ENCODE measurements around the gene RELA. TPM values are rescaled to one million over a fixed set of nuclear protein-coding genes. Genes with fewer than 3 reads are reported as not detected.

The RELA gene
- total and polyA plus RNA-seq, 5 experiments from 2014 or later = 38.4 to 184 (median 69.8) TPM

DNA sequence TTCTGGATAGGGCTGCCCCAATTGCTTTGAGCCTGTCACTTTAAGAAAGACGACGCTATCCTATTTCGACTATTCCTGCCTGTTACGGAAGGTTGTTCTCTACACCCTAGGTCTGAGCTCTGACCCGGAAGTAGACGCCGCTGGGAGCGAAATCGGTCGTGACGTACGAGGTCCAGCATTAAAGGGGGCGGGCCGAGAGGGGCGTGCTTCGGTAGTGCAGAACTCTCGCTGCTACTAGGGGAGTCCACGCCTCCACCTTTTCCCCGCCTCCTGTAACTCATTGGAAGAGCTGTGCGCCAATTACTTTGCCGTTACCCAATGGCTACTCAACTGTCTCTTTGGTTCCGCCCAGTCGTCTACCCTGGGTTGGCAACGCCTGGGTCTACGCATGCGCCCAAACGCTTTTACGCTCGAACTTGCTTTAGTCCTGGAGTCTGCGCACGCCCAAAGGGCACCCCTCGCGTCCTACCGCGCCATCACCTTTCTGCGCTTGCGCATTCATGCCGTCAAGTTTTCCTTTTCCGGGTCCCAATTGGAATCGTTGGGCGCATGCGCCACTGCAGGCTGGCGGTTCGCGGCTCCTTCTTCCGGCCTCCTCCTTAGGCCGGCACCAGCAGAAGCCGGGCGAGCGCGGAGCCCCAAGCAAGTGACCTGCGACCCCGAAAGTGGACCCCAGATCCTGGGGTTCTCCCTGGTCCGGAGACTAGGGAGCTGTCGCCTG, 47.3 kb downstream of the RELA start, which contains the start of gene PCNX3:
Gene PCNX3, plus strand, starts transcription at position 548 of the 721 bp plus-strand sequence. CDS start 536 bp downstream, outside the sequence.
- POLR2A ChIA-PET = interaction anchor here (0.5 to 38.5 kb wide), 44 partner anchors 9 to 1853 kb away, joined by 3 to 1068 read pairs (median 5); partner anchors contain the start of genes BANF1, CCDC85B, CFL1 and EHBP1L1

GRCh38 chr11:65613091-65613928, 49.4 kb downstream of the RELA start:
- peak overlapping the region; percentile 47 to 96 (median 93) for H3K27ac Mint-ChIP-seq
- H3K9me3 Mint-ChIP-seq = no peaks in the 10 kb centered on the region
- peak in 1 of 2 donors; percentile 0 for ATAC-seq
- DNase-seq = peak in 1 of 10 donors; percentile 19
- POLR2A ChIA-PET = interaction anchor here (0.7 to 38.5 kb wide), 16 partner anchors 10 to 803 kb away, joined by 3 to 1068 read pairs (median 4); partner anchors contain the start of genes EHBP1L1, FAM89B, KCNK7 and MUS81
- peaks cover 26 to 63% (median 61%) of the 10 kb centered on the region in 4 donors for H3K4me1 Mint-ChIP-seq
- H3K36me3 Mint-ChIP-seq = peaks cover 0 to 29% (median 1%) of the 10 kb centered on the region in 3 donors
- H3K27me3 Mint-ChIP-seq = peaks cover 0 to 2% (median 0%) of the 10 kb centered on the region in 5 donors
- peak overlapping the region; percentile 86 to 99 (median 94) for H3K4me3 Mint-ChIP-seq

More for the DNA sequence above, 47.3 kb downstream of the RELA start, which contains the start of gene PCNX3:
- Mint-ChIP-seq H3K9me3 (no peaks in the 10 kb centered on the region), H3K27me3 (peaks cover 0 to 2% (median 0%) of the 10 kb centered on the region in 5 donors), H3K4me1 (peaks cover 22 to 55% (median 51%) of the 10 kb centered on the region in 4 donors), H3K36me3 (peaks cover 0 to 32% (median 3%) of the 10 kb centered on the region in 3 donors), H3K4me3 (peak within 1 kb of the TSS; percentile 94 to 99 (median 96)), H3K27ac (peak within 1 kb of the TSS; percentile 94 to 99 (median 97))
- peak; percentile 97 to 100 (median 100) for DNase-seq
- peak; percentile 86 to 89 for ATAC-seq

- peak overlapping the region in 9 of 10 donors; percentile 47 to 96 (median 94) for H3K27ac Mint-ChIP-seq
- no peaks in the 10 kb centered on the region for H3K9me3 Mint-ChIP-seq
- POLR2A ChIA-PET = interaction anchor here (0.7 to 38.5 kb wide), 10 partner anchors 10 to 75 kb away, joined by 3 to 1068 read pairs (median 4); partner anchors contain the start of genes EHBP1L1, FAM89B, KCNK7 and RELA
- peak overlapping the region; percentile 86 to 99 (median 94) for H3K4me3 Mint-ChIP-seq
- peaks cover 26 to 63% (median 61%) of the 10 kb centered on the region in 4 donors for H3K4me1 Mint-ChIP-seq
- ATAC-seq (no peak), DNase-seq (no peak)
- peaks cover 0 to 2% (median 0%) of the 10 kb centered on the region in 5 donors for H3K27me3 Mint-ChIP-seq
- peaks cover 0 to 29% (median 4%) of the 10 kb centered on the region in 3 donors for H3K36me3 Mint-ChIP-seq
Observed at GRCh38 chr11:65612691-65613090, 50.0 kb downstream of the RELA start.

- Mint-ChIP-seq H3K4me3 (peak overlapping the region; percentile 86 to 99 (median 94)), H3K36me3 (peaks cover 0 to 28% (median 6%) of the 10 kb centered on the region in 3 donors), H3K4me1 (peaks cover 26 to 56% (median 55%) of the 10 kb centered on the region in 4 donors), H3K27ac (peak overlapping the region; percentile 78 to 96 (median 94)), H3K9me3 (no peaks in the 10 kb centered on the region), H3K27me3 (peaks cover 0 to 2% (median 0%) of the 10 kb centered on the region in 5 donors)
- no peak for DNase-seq
- ATAC-seq = no peak
- POLR2A ChIA-PET = interaction anchor here (1.3 to 38.5 kb wide), 6 partner anchors 9 to 75 kb away, joined by 3 to 1068 read pairs (median 5); partner anchors contain the start of genes EHBP1L1, FAM89B, RELA and SIPA1
Observed at GRCh38 chr11:65611758-65612603, 50.7 kb downstream of the RELA start.

DNA sequence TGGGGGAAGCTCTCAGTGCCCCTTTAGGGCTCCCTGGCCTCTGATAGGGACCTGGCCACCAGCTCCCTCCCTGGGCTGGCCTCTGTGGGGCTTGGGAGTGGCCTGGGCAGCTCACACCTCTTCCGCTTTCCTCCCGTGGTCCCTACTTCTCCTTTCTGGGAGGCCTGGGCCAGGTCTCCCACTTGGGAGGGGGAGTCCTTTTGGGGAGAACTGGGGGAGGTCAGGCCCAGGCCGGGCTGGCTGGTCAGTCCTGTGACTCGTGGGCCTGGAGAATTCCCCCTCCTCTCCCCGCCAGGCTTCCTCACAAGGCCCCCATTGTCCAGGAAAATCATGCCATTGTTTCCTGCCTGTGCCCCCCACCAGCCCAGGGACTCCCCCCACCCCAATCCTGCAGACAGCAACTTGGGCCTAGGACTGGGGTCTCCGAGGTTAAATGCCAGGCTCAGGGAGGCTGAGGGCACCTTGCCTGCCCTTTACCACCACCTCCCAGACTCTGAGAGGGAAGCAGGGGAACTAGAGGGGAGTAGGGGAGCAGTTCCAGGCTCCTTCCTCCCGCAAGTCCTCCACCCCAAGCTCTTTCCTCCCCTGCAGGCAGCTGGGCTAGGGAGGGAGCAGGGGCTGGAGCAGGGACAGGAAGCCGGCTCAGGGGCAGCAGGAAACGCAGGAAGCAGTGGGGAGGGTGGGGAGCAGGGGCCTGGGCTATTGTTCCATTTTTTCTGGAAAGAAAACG, 51.5 kb downstream of the RELA start:
- H3K36me3 Mint-ChIP-seq = peaks cover 0 to 30% (median 6%) of the 10 kb centered on the region in 3 donors
- peaks cover 21 to 49% (median 47%) of the 10 kb centered on the region in 4 donors for H3K4me1 Mint-ChIP-seq
- ATAC-seq (no peak), DNase-seq (no peak)
- H3K4me3 Mint-ChIP-seq = peak overlapping the region; percentile 20 to 97 (median 62)
- H3K27ac Mint-ChIP-seq = peak overlapping the region; percentile 19 to 96 (median 79)
- POLR2A ChIA-PET = interaction anchor here (1.2 to 38.5 kb wide), 4 partner anchors 11 to 41 kb away, joined by 4 to 1068 read pairs (median 28); partner anchors contain the start of genes EHBP1L1, FAM89B, RELA and SIPA1
- no peaks in the 10 kb centered on the region for H3K9me3 Mint-ChIP-seq
- peaks cover 0 to 2% (median 0%) of the 10 kb centered on the region in 5 donors for H3K27me3 Mint-ChIP-seq

- POLR2A ChIA-PET = interaction anchor here (0.5 to 38.5 kb wide), 5 partner anchors 10 to 350 kb away, joined by 3 to 1068 read pairs (median 4); partner anchors contain the start of genes RELA and SIPA1
- Mint-ChIP-seq H3K36me3 (peaks cover 0 to 38% (median 6%) of the 10 kb centered on the region in 3 donors), H3K9me3 (no peaks in the 10 kb centered on the region), H3K4me3 (peak overlapping the region in 8 of 10 donors; percentile 14 to 96 (median 41)), H3K27ac (peak overlapping the region; percentile 19 to 96 (median 84)), H3K27me3 (no peaks in the 10 kb centered on the region), H3K4me1 (peaks cover 21 to 47% (median 46%) of the 10 kb centered on the region in 4 donors)
- ATAC-seq (no peak), DNase-seq (no peak)
Observed at GRCh38 chr11:65610404-65610803, 52.3 kb downstream of the RELA start.

GRCh38 chr11:65609665-65610064, 53.1 kb downstream of the RELA start:
- peaks cover 21 to 47% (median 44%) of the 10 kb centered on the region in 4 donors for H3K4me1 Mint-ChIP-seq
- H3K27ac Mint-ChIP-seq = peak overlapping the region; percentile 55 to 96 (median 84)
- POLR2A ChIA-PET = interaction anchor here (0.5 to 38.5 kb wide), 3 partner anchors 15 to 351 kb away, joined by 3 to 1068 read pairs (median 4); partner anchors contain the start of genes RELA and SIPA1
- peak overlapping the region in 6 of 10 donors; percentile 7 to 60 (median 42) for H3K4me3 Mint-ChIP-seq
- no peak for DNase-seq
- no peaks in the 10 kb centered on the region for H3K27me3 Mint-ChIP-seq
- no peak for ATAC-seq
- H3K9me3 Mint-ChIP-seq = no peaks in the 10 kb centered on the region
- peaks cover 0 to 46% (median 6%) of the 10 kb centered on the region in 3 donors for H3K36me3 Mint-ChIP-seq

- peak overlapping the region; percentile 55 to 89 (median 80) for H3K27ac Mint-ChIP-seq
- POLR2A ChIA-PET = interaction anchor here (0.6 to 38.5 kb wide), 5 partner anchors 43 to 825 kb away, joined by 3 to 1068 read pairs (median 3); partner anchors contain the start of genes RELA and SIPA1
- peaks cover 0 to 50% (median 6%) of the 10 kb centered on the region in 3 donors for H3K36me3 Mint-ChIP-seq
- no peaks in the 10 kb centered on the region for H3K9me3 Mint-ChIP-seq
- H3K4me1 Mint-ChIP-seq = peaks cover 21 to 47% (median 44%) of the 10 kb centered on the region in 4 donors
- DNase-seq = no peak
- H3K4me3 Mint-ChIP-seq = peak overlapping the region in 3 of 10 donors; percentile 1 to 28 (median 18)
- H3K27me3 Mint-ChIP-seq = no peaks in the 10 kb centered on the region
- no peak for ATAC-seq
Observed at GRCh38 chr11:65609229-65609628, 53.5 kb downstream of the RELA start.

DNA sequence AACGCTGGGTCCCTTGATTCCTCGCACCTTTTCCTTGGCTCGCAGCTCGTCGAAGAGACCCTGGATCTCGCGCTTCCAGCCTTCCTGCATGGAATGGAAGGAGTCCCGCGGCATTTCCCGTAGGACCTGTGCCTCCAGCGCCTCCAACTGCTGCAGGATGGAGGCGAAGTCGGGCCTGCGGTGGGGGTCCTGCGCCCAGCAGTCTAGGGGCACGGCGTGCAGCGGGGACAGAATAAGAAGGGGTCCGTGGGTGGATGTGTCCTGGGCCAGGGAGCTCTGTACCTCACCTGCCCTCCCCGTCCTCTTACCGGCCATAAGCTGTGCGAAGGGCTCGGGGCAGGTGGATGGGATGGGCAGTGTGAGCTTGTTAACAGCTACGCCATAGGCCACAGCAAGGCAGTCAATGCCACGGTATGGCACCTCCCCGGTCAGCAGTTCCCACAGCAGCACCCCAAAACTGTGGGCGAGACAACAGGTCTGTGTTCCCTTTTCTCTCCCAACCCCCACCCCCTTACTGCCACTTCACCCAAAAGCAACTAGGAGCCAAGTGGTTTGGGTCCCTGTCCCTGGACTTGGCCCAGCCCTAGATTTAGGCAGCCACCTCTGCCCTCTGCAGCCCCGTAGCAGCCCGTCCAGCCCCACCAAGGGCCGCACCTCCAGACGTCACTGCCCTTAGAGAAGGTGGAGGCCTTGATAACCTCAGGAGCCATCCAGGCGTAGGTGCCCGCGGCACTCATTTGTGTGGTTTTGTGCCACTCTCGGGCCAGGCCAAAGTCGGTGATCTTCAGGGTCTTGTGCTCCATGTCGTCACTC, 54.9 kb downstream of the RELA start:
- ATAC-seq = no peak
- peaks cover 17 to 41% (median 37%) of the 10 kb centered on the region in 4 donors for H3K4me1 Mint-ChIP-seq
- peaks cover 0 to 60% (median 6%) of the 10 kb centered on the region in 3 donors for H3K36me3 Mint-ChIP-seq
- H3K9me3 Mint-ChIP-seq = no peaks in the 10 kb centered on the region
- H3K27ac Mint-ChIP-seq = peak overlapping the region in 5 of 10 donors; percentile 25 to 82 (median 80)
- POLR2A ChIA-PET = interaction anchor here (0.6 to 38.5 kb wide), 5 partner anchors 24 to 421 kb away, joined by 3 to 1068 read pairs (median 4); partner anchors contain the start of genes RELA and SIPA1
- H3K27me3 Mint-ChIP-seq = no peaks in the 10 kb centered on the region
- H3K4me3 Mint-ChIP-seq = no peak overlapping the region
- DNase-seq = no peak
